Stomach smooth muscle (tissue), 2 donors: ENCODE data around the gene TADA3.

Experiments
- H3K27ac ChIP-seq: one replicate; pipeline ENCODE4 v1.7.0; 2013; ENCODE audit warnings: mild to moderate bottlenecking, low read length, inconsistent platforms
- H3K27me3 ChIP-seq, 2 donors: one replicate each; pipeline ENCODE4 v1.7.0; 2013; ENCODE audit warnings: low read length in 2 of 2; ENCODE audit not compliant: insufficient read depth in 2 of 2, control insufficient read depth in 1 of 2
- H3K36me3 ChIP-seq, 2 donors: one replicate each; pipeline ENCODE4 v1.7.0; 2013; ENCODE audit warnings: low read length in 2 of 2; ENCODE audit not compliant: control insufficient read depth in 2 of 2, insufficient read depth in 2 of 2
- H3K4me1 ChIP-seq: one replicate; pipeline ENCODE4 v1.7.0; 2013; ENCODE audit warnings: low read length; ENCODE audit not compliant: control insufficient read depth, insufficient read depth
- H3K4me3 ChIP-seq, 2 donors: one replicate each; pipeline ENCODE4 v1.7.0; 2013; ENCODE audit warnings: low read length in 2 of 2
- H3K9ac ChIP-seq, 2 donors: one replicate each; pipeline ENCODE4 v1.7.0; 2013; ENCODE audit warnings: low read length in 2 of 2, mild to moderate bottlenecking in 1 of 2
- H3K9me3 ChIP-seq, 2 donors: one replicate each; pipeline ENCODE4 v1.7.0; 2013; ENCODE audit warnings: low read length in 2 of 2; ENCODE audit not compliant: control insufficient read depth in 2 of 2
- donor health status: healthy.
- donor health status: Pancreatic carcinoma.

TADA3 gene

GRCh38 chr3:9782770-9783169, 9.5 kb downstream of the TADA3 start:
- Histone ChIP-seq H3K9ac (no peak overlapping the region), H3K9me3 (no peaks in the 10 kb centered on the region), H3K4me1 (peaks cover 3% of the 10 kb centered on the region), H3K27ac (no peak overlapping the region), H3K4me3 (no peak overlapping the region), H3K36me3 (peaks cover 46 to 54% of the 10 kb centered on the region in 2 donors), H3K27me3 (no peaks in the 10 kb centered on the region)

GRCh38 chr3:9781978-9782603, 10.2 kb downstream of the TADA3 start:
- H3K9me3 ChIP-seq = no peaks in the 10 kb centered on the region
- H3K4me3 ChIP-seq = no peak overlapping the region
- peaks cover 3% of the 10 kb centered on the region for H3K4me1 ChIP-seq
- H3K9ac ChIP-seq = no peak overlapping the region
- H3K27ac ChIP-seq = no peak overlapping the region
- no peaks in the 10 kb centered on the region for H3K27me3 ChIP-seq
- peaks cover 41 to 48% of the 10 kb centered on the region in 2 donors for H3K36me3 ChIP-seq

GRCh38 chr3:9781551-9781950, 10.7 kb downstream of the TADA3 start:
- Histone ChIP-seq H3K27ac (no peak overlapping the region), H3K9me3 (no peaks in the 10 kb centered on the region), H3K4me3 (no peak overlapping the region), H3K36me3 (peaks cover 39 to 44% of the 10 kb centered on the region in 2 donors), H3K4me1 (peaks cover 3% of the 10 kb centered on the region), H3K27me3 (no peaks in the 10 kb centered on the region), H3K9ac (no peak overlapping the region)

GRCh38 chr3:9780910-9781309, 11.4 kb downstream of the TADA3 start:
- H3K9me3 ChIP-seq = no peaks in the 10 kb centered on the region
- peaks cover 34 to 39% of the 10 kb centered on the region in 2 donors for H3K36me3 ChIP-seq
- no peaks in the 10 kb centered on the region for H3K27me3 ChIP-seq
- no peak overlapping the region for H3K27ac ChIP-seq
- H3K9ac ChIP-seq = no peak overlapping the region
- H3K4me1 ChIP-seq = peaks cover 3% of the 10 kb centered on the region
- H3K4me3 ChIP-seq = no peak overlapping the region

- Histone ChIP-seq H3K27me3 (no peaks in the 10 kb centered on the region), H3K27ac (no peak overlapping the region), H3K9ac (no peak overlapping the region), H3K9me3 (no peaks in the 10 kb centered on the region), H3K4me3 (no peak overlapping the region), H3K36me3 (peaks cover 31 to 36% of the 10 kb centered on the region in 2 donors), H3K4me1 (peaks cover 3% of the 10 kb centered on the region)
Observed at GRCh38 chr3:9780458-9780812, 11.8 kb downstream of the TADA3 start.

- H3K27me3 ChIP-seq = no peaks in the 10 kb centered on the region
- H3K9me3 ChIP-seq = no peaks in the 10 kb centered on the region
- H3K9ac ChIP-seq = no peak overlapping the region
- H3K4me3 ChIP-seq = no peak overlapping the region
- H3K27ac ChIP-seq = no peak overlapping the region
- H3K4me1 ChIP-seq = peaks cover 3% of the 10 kb centered on the region
- H3K36me3 ChIP-seq = peaks cover 27 to 32% of the 10 kb centered on the region in 2 donors
Observed at GRCh38 chr3:9779721-9780457, 12.4 kb downstream of the TADA3 start.

- peaks cover 27 to 30% of the 10 kb centered on the region in 2 donors for H3K36me3 ChIP-seq
- no peaks in the 10 kb centered on the region for H3K27me3 ChIP-seq
- no peaks in the 10 kb centered on the region for H3K9me3 ChIP-seq
- no peak overlapping the region for H3K9ac ChIP-seq
- H3K4me1 ChIP-seq = peaks cover 3% of the 10 kb centered on the region
- no peak overlapping the region for H3K27ac ChIP-seq
- no peak overlapping the region for H3K4me3 ChIP-seq
Observed at GRCh38 chr3:9779075-9779593, 13.1 kb downstream of the TADA3 start.

GRCh38 chr3:9778143-9779074, 13.9 kb downstream of the TADA3 start:
- Histone ChIP-seq H3K27me3 (no peaks in the 10 kb centered on the region), H3K27ac (no peak overlapping the region), H3K9ac (no peak overlapping the region), H3K36me3 (peaks cover 23 to 25% of the 10 kb centered on the region in 2 donors), H3K9me3 (no peaks in the 10 kb centered on the region), H3K4me3 (no peak overlapping the region), H3K4me1 (peaks cover 3% of the 10 kb centered on the region)

GRCh38 chr3:9777694-9778021, 14.6 kb downstream of the TADA3 start:
- Histone ChIP-seq H3K9me3 (no peaks in the 10 kb centered on the region), H3K4me3 (no peak overlapping the region), H3K27me3 (no peaks in the 10 kb centered on the region), H3K36me3 (peaks cover 20 to 25% of the 10 kb centered on the region in 2 donors), H3K4me1 (peaks cover 3% of the 10 kb centered on the region), H3K27ac (no peak overlapping the region), H3K9ac (no peak overlapping the region)

- Histone ChIP-seq H3K36me3 (peaks cover 14 to 23% of the 10 kb centered on the region in 2 donors), H3K4me1 (peaks cover 3% of the 10 kb centered on the region), H3K9ac (no peak overlapping the region), H3K9me3 (no peaks in the 10 kb centered on the region), H3K27ac (no peak overlapping the region), H3K4me3 (no peak overlapping the region), H3K27me3 (no peaks in the 10 kb centered on the region)
Observed at GRCh38 chr3:9776896-9777693, 15.2 kb downstream of the TADA3 start.
